ENCODE results near the gene RFX3. TPM values are rescaled to one million over a fixed set of nuclear protein-coding genes. Genes with fewer than 3 reads are reported as not detected.

RFX3 gene
- total RNA-seq = 10 to 100 TPM; 10.9 to 20.8 (median 13.7) TPM

- Histone ChIP-seq H3K9me3 (no peaks in the 10 kb centered on the region), H3K36me3 (peaks cover 0 to 7% (median 0%) of the 10 kb centered on the region in 3 donors), H3K27me3 (no peaks in the 10 kb centered on the region), H3K4me3 (peak within 1 kb of the TSS; percentile 49 to 93 (median 91)), H3K4me1 (peaks cover 0 to 46% (median 15%) of the 10 kb centered on the region in 4 donors), H3K27ac (peak within 1 kb of the TSS; percentile 99 to 100 (median 99))
- TF ChIP-seq EP300 (IDR thresholded peaks at IDR 0.05) = no peak
- TF ChIP-seq POLR2A (IDR thresholded peaks at IDR 0.05) = no peak
- TF ChIP-seq, protein P1, sequence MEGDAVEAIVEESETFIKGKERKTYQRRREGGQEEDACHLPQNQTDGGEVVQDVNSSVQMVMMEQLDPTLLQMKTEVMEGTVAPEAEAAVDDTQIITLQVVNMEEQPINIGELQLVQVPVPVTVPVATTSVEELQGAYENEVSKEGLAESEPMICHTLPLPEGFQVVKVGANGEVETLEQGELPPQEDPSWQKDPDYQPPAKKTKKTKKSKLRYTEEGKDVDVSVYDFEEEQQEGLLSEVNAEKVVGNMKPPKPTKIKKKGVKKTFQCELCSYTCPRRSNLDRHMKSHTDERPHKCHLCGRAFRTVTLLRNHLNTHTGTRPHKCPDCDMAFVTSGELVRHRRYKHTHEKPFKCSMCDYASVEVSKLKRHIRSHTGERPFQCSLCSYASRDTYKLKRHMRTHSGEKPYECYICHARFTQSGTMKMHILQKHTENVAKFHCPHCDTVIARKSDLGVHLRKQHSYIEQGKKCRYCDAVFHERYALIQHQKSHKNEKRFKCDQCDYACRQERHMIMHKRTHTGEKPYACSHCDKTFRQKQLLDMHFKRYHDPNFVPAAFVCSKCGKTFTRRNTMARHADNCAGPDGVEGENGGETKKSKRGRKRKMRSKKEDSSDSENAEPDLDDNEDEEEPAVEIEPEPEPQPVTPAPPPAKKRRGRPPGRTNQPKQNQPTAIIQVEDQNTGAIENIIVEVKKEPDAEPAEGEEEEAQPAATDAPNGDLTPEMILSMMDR (IDR thresholded peaks at IDR 0.05) = peak in 2 of 5 experiments; percentile 2 to 40
- peak; percentile 76 to 77 for DNase-seq (ENCODE audit: low spot score in 2 of 2)
- WGBS, 2 donors = 0 to 2% methylated on average over 13 to 24 of the region's 24 CpGs
Measured at GRCh38 chr9:3525836-3526164, at the start of gene RFX3. Gene RFX3, minus strand, starts transcription at chr9:3526001. Its CDS starts 130,413 bp downstream, at chr9:3395588.

- Histone ChIP-seq H3K36me3 (peaks cover 0 to 8% (median 0%) of the 10 kb centered on the region in 3 donors), H3K4me3 (no peak overlapping the region), H3K27me3 (no peaks in the 10 kb centered on the region), H3K9me3 (no peaks in the 10 kb centered on the region), H3K4me1 (no peaks in the 10 kb centered on the region), H3K27ac (no peak overlapping the region)
- DNase-seq (ENCODE audit: low spot score in 2 of 2) = no peak
- no peak for TF ChIP-seq EP300 (IDR thresholded peaks at IDR 0.05)
- TF ChIP-seq, protein P1 (IDR thresholded peaks at IDR 0.05) = no peak
- TF ChIP-seq POLR2A (IDR thresholded peaks at IDR 0.05) = no peak
- 85 to 94% methylated on average over 1 of the region's 1 CpG for WGBS, 2 donors
Measured at GRCh38 chr9:3571500-3571899, 45.7 kb upstream of the RFX3 start.

- WGBS, 2 donors = 90 to 95% methylated on average over 1 of the region's 1 CpG
Measured at GRCh38 chr9:3569529-3569928, 43.7 kb upstream of the RFX3 start.

DNA sequence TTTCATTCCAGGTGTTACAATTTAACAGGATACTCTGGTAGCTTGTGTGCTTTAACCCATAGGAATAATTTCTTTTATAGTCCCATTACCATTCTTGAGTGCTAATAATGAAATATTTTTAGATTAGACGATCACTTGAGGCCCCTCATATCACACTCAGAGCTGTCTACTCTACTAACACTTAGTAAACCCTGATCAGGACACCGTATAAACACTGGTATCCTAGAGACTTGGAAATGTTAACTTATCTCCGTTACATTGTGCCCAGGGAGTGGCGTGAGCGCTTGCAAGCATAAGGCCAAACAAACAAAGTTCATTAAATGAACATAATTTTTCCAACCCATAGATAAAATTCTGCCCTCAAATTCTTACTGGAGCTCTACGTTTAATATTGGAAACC, 42.2 kb upstream of the RFX3 start:
- 88 to 91% methylated on average over 6 of the region's 6 CpGs for WGBS, 2 donors
- Histone ChIP-seq H3K27ac (no peak overlapping the region), H3K4me3 (no peak overlapping the region), H3K36me3 (peaks cover 0 to 32% (median 0%) of the 10 kb centered on the region in 3 donors), H3K4me1 (no peaks in the 10 kb centered on the region), H3K27me3 (no peaks in the 10 kb centered on the region), H3K9me3 (no peaks in the 10 kb centered on the region)
- TF ChIP-seq POLR2A (IDR thresholded peaks at IDR 0.05) = no peak
- TF ChIP-seq, protein P1 (IDR thresholded peaks at IDR 0.05) = no peak
- TF ChIP-seq EP300 (IDR thresholded peaks at IDR 0.05) = no peak
- no peak for DNase-seq (ENCODE audit: low spot score in 2 of 2)

More at GRCh38 chr9:3569529-3569928, 43.7 kb upstream of the RFX3 start:
- Histone ChIP-seq H3K27ac (no peak overlapping the region), H3K27me3 (no peaks in the 10 kb centered on the region), H3K4me1 (no peaks in the 10 kb centered on the region), H3K36me3 (peaks cover 0 to 19% (median 0%) of the 10 kb centered on the region in 3 donors), H3K9me3 (no peaks in the 10 kb centered on the region), H3K4me3 (no peak overlapping the region)
- TF ChIP-seq POLR2A (IDR thresholded peaks at IDR 0.05) (no peak), EP300 (IDR thresholded peaks at IDR 0.05) (no peak)
- TF ChIP-seq, protein P1 (IDR thresholded peaks at IDR 0.05) = no peak
- no peak for DNase-seq (ENCODE audit: low spot score in 2 of 2)

DNA sequence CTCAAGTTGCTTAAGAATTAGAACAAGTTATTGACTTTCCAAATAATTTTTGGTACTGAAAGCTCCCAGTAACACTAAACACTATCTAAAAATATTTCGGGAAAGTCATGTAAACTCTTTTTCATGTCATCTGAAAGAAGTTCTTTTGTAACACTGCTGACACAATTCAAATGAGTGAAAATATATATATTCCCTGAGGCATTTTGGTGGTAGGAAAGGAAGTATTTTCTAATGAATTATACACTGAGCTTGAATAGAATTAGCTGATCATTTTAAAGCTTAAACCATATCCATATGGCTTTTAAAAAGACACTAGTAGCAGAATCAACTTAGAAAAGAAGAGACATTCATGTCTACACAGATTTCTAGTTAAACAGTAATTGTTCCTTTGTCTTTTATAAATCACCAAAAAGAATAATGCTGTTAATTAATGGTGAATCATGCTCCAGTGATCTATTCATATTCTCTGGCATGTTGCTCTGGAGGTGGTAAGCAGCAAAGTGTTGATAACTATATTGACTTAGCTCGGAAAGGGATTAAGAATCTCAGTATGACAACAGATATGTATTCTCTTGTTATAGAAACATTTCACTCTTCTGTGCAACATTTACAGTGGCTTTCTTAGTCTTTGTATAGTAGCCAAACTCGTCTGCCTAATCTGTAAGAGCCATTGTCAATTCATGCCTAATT, 27.4 kb upstream of the RFX3 start:
- Histone ChIP-seq H3K27me3 (no peaks in the 10 kb centered on the region), H3K4me3 (no peak overlapping the region), H3K9me3 (peaks cover 0 to 6% (median 0%) of the 10 kb centered on the region in 4 donors), H3K27ac (no peak overlapping the region), H3K4me1 (no peaks in the 10 kb centered on the region), H3K36me3 (peaks cover 0 to 45% (median 0%) of the 10 kb centered on the region in 3 donors)
- TF ChIP-seq POLR2A (IDR thresholded peaks at IDR 0.05) (no peak), EP300 (IDR thresholded peaks at IDR 0.05) (no peak)
- TF ChIP-seq, protein P1 (IDR thresholded peaks at IDR 0.05) = no peak
- no peak for DNase-seq (ENCODE audit: low spot score in 2 of 2)
- WGBS, 2 donors = 52 to 55% methylated on average over 3 of the region's 3 CpGs
